Esophagus muscularis mucosa (tissue), 3 donors: Measurements from ENCODE around the gene DMRTC1.
"Not testable (repeated sequence)": the region's sequence is repeated elsewhere in the genome, so short reads cannot be mapped to it uniquely, and the experiment has no call there.

ENCODE experiments used
- CTCF ChIP-seq, 3 experiments: fragments of 200-600 bp in 2 of 3; fragments of 450-650 bp in 1 of 3; sonication (generic) in 2 of 3; IDR thresholded peaks; one replicate each; pipeline ENCODE4 v1.5.1; 2017 to 2019; ENCODE audit warnings: antibody characterized with exemption in 3 of 3, mild to moderate bottlenecking in 2 of 3, moderate library complexity in 1 of 3
- POLR2A ChIP-seq: fragments of 450-650 bp; IDR thresholded peaks from one replicate; pipeline ENCODE4 v1.6.1; 2017; ENCODE audit warnings: antibody characterized with exemption, moderate library complexity, mild to moderate bottlenecking, low read depth

- not testable (repeated sequence) for TF ChIP-seq POLR2A; CTCF (IDR thresholded peaks at IDR 0.05)
Measured at GRCh38 chrX:72916096-72916495, 27.5 kb downstream of the DMRTC1 start.
